GM18873 (cell line): ENCODE measurements around the gene EGFLAM.
A peak's percentile ranks its signal among the peaks of the same experiment; 100 is the strongest.

Experiments used
- ATAC-seq: cut with Tn5 transposase; IDR thresholded peaks from one replicate; pipeline ENCODE4 v1.9.1; 2021; ENCODE audit warnings: mild to moderate bottlenecking, moderate library complexity, moderate number of reproducible peaks; ENCODE audit not compliant: unreplicated experiment, low FRiP score

The EGFLAM gene

GRCh38 chr5:38370358-38371100 lies 112.2 kb downstream of the EGFLAM start:
- ATAC-seq, result no peak

GRCh38 chr5:38371596-38371995 lies 113.2 kb downstream of the EGFLAM start:
- ATAC-seq, result no peak

- no peak for ATAC-seq
Observed at GRCh38 chr5:38373743-38374142, 115.4 kb downstream of the EGFLAM start.

- ATAC-seq, result no peak
Observed at GRCh38 chr5:38375423-38375822, 117.1 kb downstream of the EGFLAM start.

- ATAC-seq, result no peak
Observed at GRCh38 chr5:38376404-38376803, 118.0 kb downstream of the EGFLAM start.

- ATAC-seq, result no peak
Observed at GRCh38 chr5:38378579-38378978, 120.2 kb downstream of the EGFLAM start.

- no peak for ATAC-seq
Observed at GRCh38 chr5:38379350-38379937, 121.1 kb downstream of the EGFLAM start.

GRCh38 chr5:38380537-38380936 lies 122.2 kb downstream of the EGFLAM start:
- no peak for ATAC-seq

- ATAC-seq, result no peak
Observed at GRCh38 chr5:38381361-38381760, 123.0 kb downstream of the EGFLAM start.

GRCh38 chr5:38382898-38383297 lies 124.5 kb downstream of the EGFLAM start:
- ATAC-seq, result peak; percentile 94

GRCh38 chr5:38383701-38384100 lies 125.3 kb downstream of the EGFLAM start:
- ATAC-seq, result no peak

- ATAC-seq, result no peak
Observed at GRCh38 chr5:38384396-38384795, 126.0 kb downstream of the EGFLAM start.

GRCh38 chr5:38387161-38387560 lies 128.8 kb downstream of the EGFLAM start:
- no peak for ATAC-seq

- ATAC-seq, result no peak
Observed at GRCh38 chr5:38393636-38394035, 135.3 kb downstream of the EGFLAM start.

GRCh38 chr5:38396766-38397165 lies 138.4 kb downstream of the EGFLAM start:
- ATAC-seq, result no peak

- no peak for ATAC-seq
Observed at GRCh38 chr5:38400365-38400764, 142.0 kb downstream of the EGFLAM start.

GRCh38 chr5:38401145-38401544 lies 142.8 kb downstream of the EGFLAM start:
- ATAC-seq, result no peak

- no peak for ATAC-seq
Observed at GRCh38 chr5:38403406-38403805, 145.0 kb downstream of the EGFLAM start.

- ATAC-seq, result no peak
Observed at GRCh38 chr5:38403877-38404635, 145.7 kb downstream of the EGFLAM start.

GRCh38 chr5:38404667-38405276 lies 146.4 kb downstream of the EGFLAM start:
- ATAC-seq, result no peak
